ENCODE measurements around the gene TKTL1.

TKTL1 gene

DNA sequence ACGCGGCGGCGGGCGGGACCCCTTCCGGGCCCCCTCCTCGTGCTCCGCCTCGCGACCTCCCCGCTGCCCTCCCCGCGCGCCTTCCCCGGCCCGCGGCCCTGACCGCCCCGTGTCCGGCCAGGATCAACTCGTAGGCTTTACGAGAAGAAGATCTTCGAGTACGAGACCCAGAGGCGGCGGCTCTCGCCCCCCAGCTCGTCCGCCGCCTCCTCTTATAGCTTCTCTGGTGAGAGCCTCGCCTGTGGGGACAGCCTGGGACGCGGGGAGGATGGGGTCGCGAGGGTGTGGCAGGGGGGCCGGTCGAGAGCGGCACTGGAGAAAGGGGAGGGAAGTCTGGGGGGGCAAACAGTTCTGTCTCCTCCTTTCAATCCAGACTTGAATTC, 84.0 kb downstream of the TKTL1 start:
- DNase-seq, result no peak

Data from right forelimb (tissue), 1 donor.